Mucosa of descending colon (tissue), 3 donors: ENCODE measurements around the gene NRP2. TPM values are rescaled to one million over a fixed set of nuclear protein-coding genes. Genes with fewer than 3 reads are reported as not detected.

Experiments used
- ATAC-seq: fragments of 200-7000 bp; cut with Tn5 transposase; one replicate; pipeline ENCODE4 v1.9.1; 2020; ENCODE audit warnings: mild to moderate bottlenecking, moderate library complexity
- DNase-seq, 3 donors: peaks; one replicate each; pipeline ENCODE4 v3.0.0-alpha.2; 2020
- H3K36me3 ChIP-seq: fragments of 200-600 bp; one replicate; pipeline ENCODE4 v1.8.0; 2021; ENCODE audit warnings: low read depth, mild to moderate bottlenecking
- H3K4me1 ChIP-seq: fragments of 200-600 bp; one replicate; pipeline ENCODE4 v1.8.0; 2021; ENCODE audit warnings: low read depth, mild to moderate bottlenecking
- H3K4me3 ChIP-seq: fragments of 200-600 bp; one replicate; pipeline ENCODE4 v1.8.0; 2021; ENCODE audit warnings: mild to moderate bottlenecking
- H3K9me3 ChIP-seq: fragments of 200-600 bp; one replicate; pipeline ENCODE4 v1.8.0; 2021; ENCODE audit warnings: mild to moderate bottlenecking
- intact Hi-C, 2 donors: fragments of 100-400 bp; cut with DNase I in 1 of 2; cut with micrococcal nuclease in 1 of 2; formaldehyde crosslinking; loops; one replicate each; pipeline versions ENCODE4 v1.11.0 to v1.11.1; 2022; cut with DNase I, micrococcal nuclease
- total RNA-seq, 3 donors: library from RNA; stranded (reverse); fragmentation: NEBNext Ultra II Directional in 2 of 3; extraction: Animal tissue kit (Norgen Biotek cat#: 25700) in 2 of 3; gene quantifications; one replicate each; pipeline versions ENCODE4 v1.2.1 to v1.2.4, GENCODE V29; 2021 to 2023
- TF ChIP-seq, protein P1 (sequence below): fragments of 200-600 bp; IDR thresholded peaks from one replicate; pipeline ENCODE4 v1.8.0; 2022; ENCODE audit warnings: antibody characterized with exemption, mild to moderate bottlenecking
- donor health status: DM: no; HTN: no; CAD: no; lungs with moderate emphysema.
- donor health status: DM: no; HTN: no; CAD: no.
- donor health status: DM: no; HTN: yes; CAD: no.

Gene NRP2
- total RNA-seq, 3 donors from 2014 or later = 12.3 to 300 (median 19.2) TPM

DNA sequence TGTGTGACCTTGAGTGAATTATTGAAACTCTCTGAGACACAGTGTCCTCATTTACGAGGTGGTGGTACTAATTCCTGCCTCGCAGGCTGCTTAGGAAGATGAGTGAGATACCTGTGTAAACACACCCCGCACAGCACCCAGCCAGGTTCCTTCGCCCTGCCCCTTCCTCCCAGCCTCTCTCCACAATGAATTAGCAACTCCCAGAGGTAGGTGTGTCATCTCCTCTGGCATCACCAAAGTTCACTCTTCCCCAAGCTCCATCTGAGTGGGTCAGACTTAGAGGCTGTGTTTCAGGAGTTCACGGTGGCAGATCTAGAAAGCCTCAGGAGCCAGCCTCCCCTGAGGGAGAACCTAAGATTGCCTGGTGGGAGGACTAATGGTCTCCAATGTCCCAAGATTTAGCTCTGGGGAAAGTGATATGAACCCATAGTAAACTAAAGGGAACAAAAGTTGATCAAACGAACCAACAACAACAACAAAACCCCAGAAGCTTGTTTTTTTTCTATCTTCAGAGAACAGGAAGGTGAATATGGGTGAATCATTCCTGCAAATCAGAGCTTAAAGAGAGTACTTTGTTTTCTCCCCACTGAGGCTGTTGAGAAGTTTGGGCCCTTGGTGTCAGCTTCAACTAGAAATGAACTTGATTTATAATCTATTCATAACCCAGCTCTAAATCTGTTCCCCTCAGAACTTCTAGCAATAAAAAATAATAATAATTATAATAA, 44.4 kb upstream of the NRP2 start:
- Histone ChIP-seq H3K36me3 (no peaks in the 10 kb centered on the region), H3K4me3 (no peak overlapping the region), H3K4me1 (no peaks in the 10 kb centered on the region), H3K9me3 (no peaks in the 10 kb centered on the region)
- no peak for ATAC-seq
- DNase-seq = no peak
- intact Hi-C loops = no loop called here
- TF ChIP-seq, protein P1, sequence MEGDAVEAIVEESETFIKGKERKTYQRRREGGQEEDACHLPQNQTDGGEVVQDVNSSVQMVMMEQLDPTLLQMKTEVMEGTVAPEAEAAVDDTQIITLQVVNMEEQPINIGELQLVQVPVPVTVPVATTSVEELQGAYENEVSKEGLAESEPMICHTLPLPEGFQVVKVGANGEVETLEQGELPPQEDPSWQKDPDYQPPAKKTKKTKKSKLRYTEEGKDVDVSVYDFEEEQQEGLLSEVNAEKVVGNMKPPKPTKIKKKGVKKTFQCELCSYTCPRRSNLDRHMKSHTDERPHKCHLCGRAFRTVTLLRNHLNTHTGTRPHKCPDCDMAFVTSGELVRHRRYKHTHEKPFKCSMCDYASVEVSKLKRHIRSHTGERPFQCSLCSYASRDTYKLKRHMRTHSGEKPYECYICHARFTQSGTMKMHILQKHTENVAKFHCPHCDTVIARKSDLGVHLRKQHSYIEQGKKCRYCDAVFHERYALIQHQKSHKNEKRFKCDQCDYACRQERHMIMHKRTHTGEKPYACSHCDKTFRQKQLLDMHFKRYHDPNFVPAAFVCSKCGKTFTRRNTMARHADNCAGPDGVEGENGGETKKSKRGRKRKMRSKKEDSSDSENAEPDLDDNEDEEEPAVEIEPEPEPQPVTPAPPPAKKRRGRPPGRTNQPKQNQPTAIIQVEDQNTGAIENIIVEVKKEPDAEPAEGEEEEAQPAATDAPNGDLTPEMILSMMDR = no peak

DNA sequence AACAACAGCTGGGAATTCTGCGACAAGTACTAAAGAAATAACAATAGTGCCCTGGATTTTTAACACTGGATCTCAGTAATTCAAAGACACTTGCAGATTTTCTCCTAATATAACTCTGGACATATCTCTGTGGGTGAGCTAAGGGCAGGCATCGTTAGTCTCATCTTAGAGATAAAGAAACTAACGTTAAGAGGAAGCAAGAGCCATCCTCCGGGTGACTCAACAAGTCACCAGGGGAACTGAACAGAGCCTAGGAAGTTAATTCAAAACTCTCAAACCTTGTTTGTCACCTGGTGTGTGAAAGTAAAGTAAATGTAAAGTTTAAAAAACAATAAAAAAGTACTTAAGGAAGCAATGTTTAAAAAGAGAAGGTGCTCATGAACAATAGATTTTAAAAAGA, 41.6 kb upstream of the NRP2 start:
- no peaks in the 10 kb centered on the region for H3K9me3 ChIP-seq
- DNase-seq (no peak), ATAC-seq (no peak)
- intact Hi-C loops = no loop called here
- H3K36me3 ChIP-seq = no peaks in the 10 kb centered on the region
- TF ChIP-seq, protein P1 = no peak
- H3K4me1 ChIP-seq = no peaks in the 10 kb centered on the region
- no peak overlapping the region for H3K4me3 ChIP-seq

DNA sequence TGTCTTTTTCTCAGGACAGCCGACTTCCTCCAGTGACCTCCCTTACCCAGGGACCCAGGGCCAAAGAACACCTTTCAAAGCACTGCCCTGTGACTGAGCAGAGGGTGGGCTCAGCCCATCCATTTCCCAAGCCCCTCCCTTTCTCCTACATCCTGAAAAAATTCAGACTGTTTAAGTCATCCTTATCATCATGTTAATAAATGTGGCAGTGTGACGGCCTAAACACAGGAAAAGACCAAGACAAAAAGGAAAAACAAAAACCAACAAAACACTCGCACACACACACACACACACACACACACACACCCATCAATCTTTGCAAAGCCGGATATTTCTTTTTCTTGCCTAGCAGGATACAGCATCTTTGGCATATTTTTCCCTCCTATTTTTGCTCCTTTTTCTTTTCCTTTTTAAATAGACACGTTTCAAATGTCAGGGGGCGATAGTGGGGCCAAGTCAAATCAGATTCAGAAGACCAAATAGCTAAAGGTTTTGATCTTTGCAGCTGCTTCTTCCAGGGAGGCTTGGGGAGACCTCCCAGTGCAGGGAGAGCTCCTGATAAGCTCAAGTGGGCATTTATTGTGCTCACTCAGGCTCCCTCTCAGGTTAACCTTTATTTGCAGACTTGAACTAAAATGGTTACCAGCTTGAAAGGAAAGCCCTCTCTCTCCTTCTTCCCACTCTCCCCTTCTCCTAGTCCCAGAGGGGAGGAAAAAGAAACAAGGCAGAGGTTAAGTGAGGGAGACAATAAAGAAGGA, 39.5 kb upstream of the NRP2 start:
- Histone ChIP-seq H3K4me1 (no peaks in the 10 kb centered on the region), H3K36me3 (no peaks in the 10 kb centered on the region), H3K4me3 (no peak overlapping the region), H3K9me3 (no peaks in the 10 kb centered on the region)
- no peak for DNase-seq
- intact Hi-C loops = no loop called here
- ATAC-seq = no peak
- TF ChIP-seq, protein P1 = no peak

DNA sequence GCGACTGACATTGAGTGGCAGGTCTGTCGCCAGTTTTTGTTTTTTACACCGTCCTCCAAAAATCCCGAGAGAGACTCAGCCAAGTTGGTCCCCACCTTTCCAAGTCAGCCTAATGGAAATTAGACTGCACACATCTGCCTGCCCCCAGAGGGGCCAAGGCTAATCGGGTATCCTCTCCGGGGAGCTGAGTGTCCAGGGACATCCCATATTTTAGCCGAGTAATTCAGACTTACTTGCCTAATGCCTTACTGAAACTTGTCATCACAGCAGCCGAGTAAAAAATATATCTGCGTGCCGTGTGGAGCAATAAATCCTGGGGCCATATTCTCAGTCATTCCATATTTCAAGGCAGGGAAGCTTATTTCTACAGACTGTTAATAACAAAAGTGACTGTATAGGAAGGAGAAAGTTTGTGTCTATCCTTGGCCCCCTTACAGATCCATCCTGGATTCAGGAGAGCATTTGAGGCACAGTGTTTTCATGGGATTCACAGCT, 38.9 kb upstream of the NRP2 start:
- H3K4me3 ChIP-seq = no peak overlapping the region
- H3K9me3 ChIP-seq = no peaks in the 10 kb centered on the region
- TF ChIP-seq, protein P1 = no peak
- H3K36me3 ChIP-seq = no peaks in the 10 kb centered on the region
- intact Hi-C loops = no loop called here
- H3K4me1 ChIP-seq = no peaks in the 10 kb centered on the region
- DNase-seq (no peak), ATAC-seq (no peak)

DNA sequence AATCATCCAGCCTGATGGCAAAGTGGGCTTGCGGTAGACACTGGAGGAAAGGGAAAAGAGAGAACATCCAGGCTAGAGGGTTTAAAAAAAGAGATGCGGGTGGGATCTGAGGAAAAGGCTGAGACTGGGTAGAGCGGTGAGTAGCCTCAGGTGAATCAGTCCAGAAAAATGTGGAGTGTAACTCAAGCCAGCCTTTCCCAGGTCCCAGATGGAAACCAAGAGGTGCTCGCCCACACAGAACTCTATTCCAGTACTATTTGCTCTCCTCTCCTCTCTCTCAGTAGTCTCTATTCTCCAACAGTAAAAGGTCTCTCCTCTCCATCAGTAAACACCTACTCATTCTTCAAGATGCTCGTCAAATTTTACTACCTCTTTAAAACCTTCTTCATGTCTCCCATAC, 38.3 kb upstream of the NRP2 start:
- Histone ChIP-seq H3K4me1 (no peaks in the 10 kb centered on the region), H3K9me3 (no peaks in the 10 kb centered on the region), H3K4me3 (no peak overlapping the region), H3K36me3 (no peaks in the 10 kb centered on the region)
- no peak for ATAC-seq
- no peak for DNase-seq
- TF ChIP-seq, protein P1 = no peak
- intact Hi-C loops = no loop called here
